ENCODE data around the gene CMTM6. TPM values are rescaled to one million over a fixed set of nuclear protein-coding genes. Genes with fewer than 3 reads are reported as not detected.
A peak's percentile ranks its signal among the peaks of the same experiment; 100 is the strongest.

CMTM6 gene
- total and polyA plus RNA-seq, 2 of the 13 experiments (the other 11 are each of a cell fraction or from before 2014, with no cell fraction given): 25.6 to 55.7 TPM

DNA sequence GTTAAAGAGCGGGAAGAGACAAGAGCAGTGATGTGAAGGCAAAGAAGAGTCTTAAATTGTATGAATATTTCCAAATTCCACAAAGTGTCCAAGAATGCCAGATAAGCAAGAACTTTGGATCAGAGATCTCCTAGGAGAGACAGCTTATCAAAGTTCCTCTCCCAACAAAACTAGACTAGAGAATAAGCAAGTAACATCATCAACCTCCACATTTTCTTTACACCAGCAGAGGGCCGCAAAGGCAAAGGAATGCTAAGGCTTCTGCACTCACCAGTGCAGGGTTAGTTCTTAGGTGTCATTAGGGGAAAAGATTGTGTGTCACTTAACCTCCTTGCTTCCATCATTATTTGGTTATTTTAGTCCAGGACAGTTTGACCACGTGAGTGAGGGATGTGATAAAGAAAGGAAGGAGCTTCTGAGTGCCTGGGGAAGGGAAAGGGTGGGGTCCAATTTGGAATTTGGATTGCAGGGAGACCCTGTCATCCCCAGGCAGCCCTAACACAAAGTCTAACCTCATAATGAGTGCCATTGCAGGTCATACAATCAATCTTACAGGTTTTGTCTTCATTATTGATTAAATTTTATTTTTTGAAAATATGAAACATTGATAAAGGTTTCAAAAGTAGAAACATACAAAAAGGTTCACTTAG is 7.5 kb upstream of the CMTM6 start (continued):
- TF ChIP-seq, protein P1, sequence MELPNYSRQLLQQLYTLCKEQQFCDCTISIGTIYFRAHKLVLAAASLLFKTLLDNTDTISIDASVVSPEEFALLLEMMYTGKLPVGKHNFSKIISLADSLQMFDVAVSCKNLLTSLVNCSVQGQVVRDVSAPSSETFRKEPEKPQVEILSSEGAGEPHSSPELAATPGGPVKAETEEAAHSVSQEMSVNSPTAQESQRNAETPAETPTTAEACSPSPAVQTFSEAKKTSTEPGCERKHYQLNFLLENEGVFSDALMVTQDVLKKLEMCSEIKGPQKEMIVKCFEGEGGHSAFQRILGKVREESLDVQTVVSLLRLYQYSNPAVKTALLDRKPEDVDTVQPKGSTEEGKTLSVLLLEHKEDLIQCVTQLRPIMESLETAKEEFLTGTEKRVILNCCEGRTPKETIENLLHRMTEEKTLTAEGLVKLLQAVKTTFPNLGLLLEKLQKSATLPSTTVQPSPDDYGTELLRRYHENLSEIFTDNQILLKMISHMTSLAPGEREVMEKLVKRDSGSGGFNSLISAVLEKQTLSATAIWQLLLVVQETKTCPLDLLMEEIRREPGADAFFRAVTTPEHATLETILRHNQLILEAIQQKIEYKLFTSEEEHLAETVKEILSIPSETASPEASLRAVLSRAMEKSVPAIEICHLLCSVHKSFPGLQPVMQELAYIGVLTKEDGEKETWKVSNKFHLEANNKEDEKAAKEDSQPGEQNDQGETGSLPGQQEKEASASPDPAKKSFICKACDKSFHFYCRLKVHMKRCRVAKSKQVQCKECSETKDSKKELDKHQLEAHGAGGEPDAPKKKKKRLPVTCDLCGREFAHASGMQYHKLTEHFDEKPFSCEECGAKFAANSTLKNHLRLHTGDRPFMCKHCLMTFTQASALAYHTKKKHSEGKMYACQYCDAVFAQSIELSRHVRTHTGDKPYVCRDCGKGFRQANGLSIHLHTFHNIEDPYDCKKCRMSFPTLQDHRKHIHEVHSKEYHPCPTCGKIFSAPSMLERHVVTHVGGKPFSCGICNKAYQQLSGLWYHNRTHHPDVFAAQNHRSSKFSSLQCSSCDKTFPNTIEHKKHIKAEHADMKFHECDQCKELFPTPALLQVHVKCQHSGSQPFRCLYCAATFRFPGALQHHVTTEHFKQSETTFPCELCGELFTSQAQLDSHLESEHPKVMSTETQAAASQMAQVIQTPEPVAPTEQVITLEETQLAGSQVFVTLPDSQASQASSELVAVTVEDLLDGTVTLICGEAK (IDR thresholded peaks at IDR 0.05): no peak
- TF ChIP-seq, protein P1 (CRISPR knock-in tag; IDR thresholded peaks at IDR 0.05): no peak
- peak; percentile 50 for TF ChIP-seq CEBPG (CRISPR knock-in tag; IDR thresholded peaks at IDR 0.05)
- TF ChIP-seq ZNF331 (CRISPR knock-in tag; IDR thresholded peaks at IDR 0.05): 0 out of 2 replicates have a peak, but pooled peaks have one; percentile 33
- TF ChIP-seq POLR2A (IDR thresholded peaks at IDR 0.05; ENCODE audit: insufficient read depth in 1 of 2, low read depth in 2 of 2, low read length in 2 of 2): no peak
- no peak for TF ChIP-seq ZNF569 (CRISPR knock-in tag; IDR thresholded peaks at IDR 0.05; ENCODE audit: borderline replicate concordance)
- TF ChIP-seq STAT6 (CRISPR knock-in tag; IDR thresholded peaks at IDR 0.05; ENCODE audit: borderline replicate concordance): no peak
- TF ChIP-seq ZNF451 (CRISPR knock-in tag; IDR thresholded peaks at IDR 0.05): no peak
- TF ChIP-seq, protein P2, sequence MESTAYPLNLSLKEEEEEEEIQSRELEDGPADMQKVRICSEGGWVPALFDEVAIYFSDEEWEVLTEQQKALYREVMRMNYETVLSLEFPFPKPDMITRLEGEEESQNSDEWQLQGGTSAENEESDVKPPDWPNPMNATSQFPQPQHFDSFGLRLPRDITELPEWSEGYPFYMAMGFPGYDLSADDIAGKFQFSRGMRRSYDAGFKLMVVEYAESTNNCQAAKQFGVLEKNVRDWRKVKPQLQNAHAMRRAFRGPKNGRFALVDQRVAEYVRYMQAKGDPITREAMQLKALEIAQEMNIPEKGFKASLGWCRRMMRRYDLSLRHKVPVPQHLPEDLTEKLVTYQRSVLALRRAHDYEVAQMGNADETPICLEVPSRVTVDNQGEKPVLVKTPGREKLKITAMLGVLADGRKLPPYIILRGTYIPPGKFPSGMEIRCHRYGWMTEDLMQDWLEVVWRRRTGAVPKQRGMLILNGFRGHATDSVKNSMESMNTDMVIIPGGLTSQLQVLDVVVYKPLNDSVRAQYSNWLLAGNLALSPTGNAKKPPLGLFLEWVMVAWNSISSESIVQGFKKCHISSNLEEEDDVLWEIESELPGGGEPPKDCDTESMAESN (CRISPR knock-in tag; conservative IDR thresholded peaks at IDR 0.05): no peak
- TF ChIP-seq ZFY (CRISPR knock-in tag; IDR thresholded peaks at IDR 0.05): no peak
- TF ChIP-seq GMEB2 (CRISPR knock-in tag; IDR thresholded peaks at IDR 0.05; ENCODE audit: low read depth): no peak
- TF ChIP-seq SMC3 (IDR thresholded peaks at IDR 0.05; ENCODE audit: low read length): peak; percentile 95
